Skeletal muscle cell (primary cell): ENCODE measurements around the gene NELFE.
"Not testable (repeated sequence)": the region's sequence is repeated elsewhere in the genome, so short reads cannot be mapped to it uniquely, and the experiment has no call there.

Source experiments
- DNase-seq: peaks from one replicate; pipeline ENCODE4 v3.0.0-alpha.2; 2010; ENCODE audit warnings: low read depth
- H3K4me3 ChIP-seq: 2 replicates; pipeline ENCODE4 v1.5.1; 2011; ENCODE audit warnings: low read depth, mild to moderate bottlenecking, control low read depth, low read length, moderate library complexity

NELFE gene

DNA sequence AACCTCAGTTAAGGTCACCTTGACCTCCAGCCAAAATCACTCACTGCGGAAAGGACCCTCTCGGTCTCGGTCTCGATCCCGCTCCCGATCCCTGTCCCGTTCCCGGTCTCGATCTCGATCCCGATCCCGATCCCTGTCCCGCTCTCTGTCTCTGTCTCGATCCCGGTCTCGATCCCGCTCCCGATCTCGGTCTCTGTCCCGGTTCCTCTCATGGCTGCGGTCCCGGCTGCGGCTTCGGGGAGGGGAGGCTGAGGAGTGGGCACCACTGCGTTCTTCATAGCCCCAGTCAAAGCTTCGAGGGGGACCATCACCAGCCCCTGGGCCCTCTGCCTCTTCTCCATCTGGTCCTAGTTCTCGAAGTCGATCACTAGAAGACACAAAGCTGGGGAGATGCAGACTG, 4.3 kb downstream of the NELFE start:
- DNase-seq = no peak
- no peak overlapping the region for H3K4me3 ChIP-seq

DNA sequence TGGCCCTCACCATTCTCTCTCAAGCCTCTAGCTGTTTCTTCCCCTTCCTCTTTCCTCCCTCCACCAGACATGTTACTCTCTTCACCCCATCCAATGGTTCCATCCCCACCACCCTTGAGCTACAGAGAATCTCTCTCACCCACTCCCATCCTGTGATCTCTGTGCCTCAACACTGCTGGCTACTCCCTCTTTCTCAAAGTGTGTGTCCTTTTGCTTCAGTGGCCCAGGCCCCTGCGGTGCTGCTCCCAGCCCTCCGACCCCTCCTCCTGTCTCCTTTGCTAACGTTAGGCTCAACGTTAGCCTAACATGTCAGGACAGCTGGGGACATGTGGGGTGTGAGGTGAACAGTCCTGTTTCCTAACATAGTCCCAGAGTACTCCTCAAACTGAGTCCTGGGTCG, 5.9 kb downstream of the NELFE start:
- no peak for DNase-seq
- no peak overlapping the region for H3K4me3 ChIP-seq

DNA sequence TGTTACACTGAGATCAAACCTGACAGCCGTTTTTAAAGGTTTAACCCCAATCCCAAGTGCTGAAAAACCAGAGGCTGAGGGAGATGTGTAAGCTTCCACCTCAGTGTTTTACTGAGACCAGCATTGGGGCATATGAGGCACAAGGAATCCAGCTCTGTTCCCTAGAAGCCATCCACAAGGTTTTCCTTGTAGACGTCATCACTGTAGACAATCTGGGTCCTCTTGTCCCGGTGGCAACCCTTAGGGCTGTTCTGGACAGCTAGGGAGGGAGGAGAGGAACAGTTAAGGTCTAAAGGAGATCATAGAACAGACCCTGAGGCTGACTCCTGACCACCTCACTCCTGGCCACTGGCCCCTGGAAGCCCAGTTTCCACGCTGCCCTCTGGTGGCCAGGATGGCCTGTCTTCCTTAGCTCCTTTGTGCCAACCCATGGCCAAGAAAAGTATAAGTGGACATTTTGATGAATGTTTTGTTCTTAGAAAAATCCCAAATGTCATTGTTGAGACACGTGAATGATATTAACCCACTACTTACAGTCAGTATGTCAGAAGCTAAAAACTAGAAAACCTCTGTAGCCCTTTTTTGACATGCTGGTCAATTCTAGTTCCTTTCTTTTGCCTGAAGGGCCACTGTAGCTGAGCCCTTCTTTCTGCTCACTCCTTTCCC, 6.5 kb downstream of the NELFE start:
- no peak for DNase-seq
- no peak overlapping the region for H3K4me3 ChIP-seq

DNA sequence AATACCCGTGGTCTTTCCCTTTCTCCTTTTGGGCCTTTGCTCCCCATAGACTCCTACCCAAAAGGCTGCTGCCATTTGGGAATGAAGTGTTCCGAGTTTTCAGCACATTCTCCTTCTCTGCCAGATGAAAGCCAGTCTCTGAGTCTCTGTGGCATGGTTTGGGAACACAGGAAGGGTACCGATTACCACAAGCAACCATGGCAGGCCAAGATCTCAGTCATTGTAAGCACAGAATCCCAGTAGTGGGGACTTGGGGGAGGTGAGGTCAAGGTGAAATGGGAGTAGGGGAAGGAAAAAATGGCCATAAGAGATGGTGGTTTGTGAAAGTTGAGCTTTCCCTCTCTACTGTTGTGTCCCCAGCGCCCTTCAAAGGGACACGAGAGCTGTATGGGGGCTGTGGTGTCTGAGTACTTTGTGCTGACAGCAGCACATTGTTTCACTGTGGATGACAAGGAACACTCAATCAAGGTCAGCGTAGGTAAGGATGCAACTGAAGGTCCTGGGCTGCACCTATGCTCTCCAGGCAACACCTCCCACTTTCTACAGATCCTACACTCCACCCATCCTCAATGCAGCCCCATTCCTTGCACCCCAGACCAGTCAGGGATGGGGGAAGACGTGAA, 8.7 kb downstream of the NELFE start:
- no peak overlapping the region for H3K4me3 ChIP-seq
- DNase-seq = no peak

DNA sequence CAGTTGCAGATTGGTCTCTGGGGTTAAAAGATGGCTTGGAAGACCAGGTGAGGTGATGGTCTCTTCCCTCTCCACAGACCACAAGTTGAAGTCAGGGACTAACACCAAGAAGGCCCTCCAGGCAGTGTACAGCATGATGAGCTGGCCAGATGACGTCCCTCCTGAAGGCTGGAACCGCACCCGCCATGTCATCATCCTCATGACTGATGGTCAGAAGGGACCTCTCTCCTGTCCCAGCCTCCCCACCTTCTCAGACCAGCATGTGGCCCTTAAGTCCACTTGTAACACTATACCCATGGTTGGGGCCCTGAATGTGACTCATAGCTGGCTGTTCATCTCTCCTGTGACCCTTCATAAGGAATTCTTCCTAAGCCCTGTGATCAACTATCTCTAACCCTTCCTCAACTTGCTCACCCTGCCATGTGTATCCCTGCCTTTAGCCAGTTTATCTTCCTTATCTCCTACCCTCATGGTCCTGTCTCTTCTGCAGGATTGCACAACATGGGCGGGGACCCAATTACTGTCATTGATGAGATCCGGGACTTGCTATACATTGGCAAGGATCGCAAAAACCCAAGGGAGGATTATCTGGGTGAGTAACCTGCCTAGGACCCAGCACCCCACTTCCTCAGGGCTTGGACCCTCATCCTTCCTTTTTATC, 9.9 kb downstream of the NELFE start:
- no peak for DNase-seq

GRCh38 chr6:31948306-31948705, 10.5 kb downstream of the NELFE start:
- DNase-seq = no peak
- H3K4me3 ChIP-seq = no peak overlapping the region

More for the DNA sequence above, 9.9 kb downstream of the NELFE start:
- no peak overlapping the region for H3K4me3 ChIP-seq

- no peak overlapping the region for H3K4me3 ChIP-seq
- no peak for DNase-seq
Observed at GRCh38 chr6:31947864-31948263, 10.9 kb downstream of the NELFE start.

DNA sequence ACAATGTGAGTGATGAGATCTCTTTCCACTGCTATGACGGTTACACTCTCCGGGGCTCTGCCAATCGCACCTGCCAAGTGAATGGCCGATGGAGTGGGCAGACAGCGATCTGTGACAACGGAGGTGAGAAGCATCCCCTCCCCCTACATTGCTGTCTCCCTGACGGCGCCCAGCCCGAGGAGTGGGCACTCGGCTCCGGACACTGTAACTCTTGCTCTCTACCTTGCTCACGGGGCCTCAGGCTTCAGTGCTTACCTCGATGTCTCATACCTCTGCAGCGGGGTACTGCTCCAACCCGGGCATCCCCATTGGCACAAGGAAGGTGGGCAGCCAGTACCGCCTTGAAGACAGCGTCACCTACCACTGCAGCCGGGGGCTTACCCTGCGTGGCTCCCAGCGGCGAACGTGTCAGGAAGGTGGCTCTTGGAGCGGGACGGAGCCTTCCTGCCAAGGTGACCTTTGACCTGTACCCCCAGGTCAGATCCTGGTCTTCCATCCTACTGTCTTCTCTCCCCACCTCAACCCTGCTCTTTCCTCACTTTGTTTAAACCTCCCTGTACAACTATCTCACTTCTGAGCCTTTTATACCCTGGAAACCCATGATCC, 11.6 kb downstream of the NELFE start:
- H3K4me3 ChIP-seq = no peak overlapping the region
- no peak for DNase-seq

DNA sequence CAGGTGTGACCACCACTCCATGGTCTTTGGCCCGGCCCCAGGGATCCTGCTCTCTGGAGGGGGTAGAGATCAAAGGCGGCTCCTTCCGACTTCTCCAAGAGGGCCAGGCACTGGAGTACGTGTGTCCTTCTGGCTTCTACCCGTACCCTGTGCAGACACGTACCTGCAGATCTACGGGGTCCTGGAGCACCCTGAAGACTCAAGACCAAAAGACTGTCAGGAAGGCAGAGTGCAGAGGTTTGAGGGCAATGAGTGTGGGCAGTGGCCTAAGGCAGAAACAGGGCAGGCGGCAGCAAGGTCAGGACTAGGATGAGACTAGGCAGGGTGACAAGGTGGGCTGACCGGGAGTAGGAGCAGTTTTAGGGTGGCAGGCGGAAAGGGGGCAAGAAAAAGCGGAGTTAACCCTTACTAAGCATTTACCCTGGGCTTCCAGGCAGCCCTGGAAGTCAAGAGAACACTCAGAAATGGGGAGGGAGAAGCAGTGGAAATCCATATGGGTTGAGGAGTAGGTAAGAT, 12.3 kb downstream of the NELFE start:
- no peak for DNase-seq
- no peak overlapping the region for H3K4me3 ChIP-seq

- no peak within 1 kb of the TSS for H3K4me3 ChIP-seq
- no peak for DNase-seq
Observed at GRCh38 chr6:31945507-31946369, 13.0 kb downstream of the NELFE start, which contains the start of gene CFB. Gene CFB, plus strand, starts transcription at chr6:31946095. Its CDS starts 127 bp downstream, at chr6:31946222.

- no peak for DNase-seq
- no peak overlapping the region for H3K4me3 ChIP-seq
Observed at GRCh38 chr6:31945154-31945506, 13.6 kb downstream of the NELFE start.

GRCh38 chr6:31943742-31944141, 15.0 kb downstream of the NELFE start:
- no peak for DNase-seq
- no peak overlapping the region for H3K4me3 ChIP-seq

GRCh38 chr6:31940256-31940664, 18.5 kb downstream of the NELFE start:
- DNase-seq = no peak
- H3K4me3 ChIP-seq = no peak overlapping the region

DNA sequence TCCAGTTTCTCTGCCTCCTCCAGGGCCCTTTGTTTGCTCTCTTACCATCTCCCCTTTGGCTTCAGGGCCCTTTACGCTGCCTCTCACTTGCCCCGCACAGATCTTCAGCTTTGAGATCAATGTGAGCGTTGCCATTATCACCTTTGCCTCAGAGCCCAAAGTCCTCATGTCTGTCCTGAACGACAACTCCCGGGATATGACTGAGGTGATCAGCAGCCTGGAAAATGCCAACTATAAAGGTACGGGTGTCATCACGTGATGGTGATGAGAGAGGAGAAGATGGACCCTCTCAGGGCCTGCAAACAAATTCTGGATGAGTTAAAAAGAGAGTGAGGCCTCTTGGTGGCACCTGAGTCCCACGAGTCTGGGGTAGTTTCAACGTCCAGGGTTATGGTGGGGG, 22.9 kb downstream of the NELFE start:
- no peak for DNase-seq
- no peak overlapping the region for H3K4me3 ChIP-seq

DNA sequence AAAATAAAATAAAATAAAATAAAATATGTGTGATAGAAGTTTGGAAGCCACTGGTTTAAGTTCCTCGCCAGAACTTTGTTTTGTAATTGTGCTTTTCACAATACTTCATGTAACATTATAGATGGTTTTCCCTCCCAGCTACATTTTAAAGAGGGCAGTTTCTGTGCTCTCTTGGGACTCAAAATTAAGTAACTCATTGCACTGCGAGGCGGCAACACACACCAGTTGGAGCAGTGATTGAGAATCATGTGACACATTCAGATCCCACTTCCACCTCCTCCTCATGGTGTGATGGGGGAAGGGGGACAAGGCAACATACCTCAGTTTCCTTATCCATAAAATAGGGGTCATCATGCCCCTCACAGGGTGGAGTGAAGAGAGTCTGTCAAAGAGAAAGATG, 23.8 kb downstream of the NELFE start:
- H3K4me3 ChIP-seq = no peak overlapping the region
- no peak for DNase-seq

GRCh38 chr6:31933537-31933936, 25.2 kb downstream of the NELFE start:
- DNase-seq = no peak
- no peak overlapping the region for H3K4me3 ChIP-seq

DNA sequence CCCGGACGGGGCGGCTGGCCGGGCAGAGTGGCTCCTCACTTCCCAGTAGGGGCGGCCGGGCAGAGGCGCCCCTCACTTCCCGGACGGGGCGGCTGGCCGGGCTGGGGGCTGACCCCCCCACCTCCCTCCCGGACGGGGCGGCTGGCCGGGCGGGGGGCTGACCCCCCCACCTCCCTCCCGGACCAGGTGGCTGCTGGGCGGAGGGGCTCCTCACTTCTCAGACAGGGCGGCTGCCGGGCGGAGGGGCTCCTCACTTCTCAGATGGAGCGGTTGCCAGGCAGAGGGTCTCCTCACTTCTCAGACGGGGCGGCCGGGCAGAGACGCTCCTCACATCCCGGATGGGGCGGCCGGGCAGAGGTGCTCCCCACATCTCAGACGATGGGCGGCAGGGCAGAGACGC, 26.6 kb downstream of the NELFE start:
- DNase-seq, H3K4me3 ChIP-seq: not testable (repeated sequence)

DNA sequence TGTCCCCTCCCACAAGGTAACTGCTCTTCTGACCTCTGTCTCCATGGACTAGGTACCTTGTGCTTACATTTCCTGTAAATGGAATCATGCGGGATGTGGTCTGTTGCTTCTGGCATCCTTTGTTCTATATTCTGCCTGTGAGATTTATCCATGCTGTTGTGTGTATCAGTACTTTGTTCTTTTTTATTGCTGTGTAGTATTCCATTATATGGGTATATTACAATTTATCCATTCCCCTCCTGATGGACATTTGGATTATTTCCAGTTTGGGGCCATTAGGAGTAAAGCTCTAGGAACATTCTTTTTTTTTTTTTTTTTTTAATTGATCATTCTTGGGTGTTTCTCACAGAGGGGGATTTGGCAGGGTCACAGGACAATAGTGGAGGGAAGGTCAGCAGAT, 27.8 kb downstream of the NELFE start:
- no peak for DNase-seq
- H3K4me3 ChIP-seq = no peak overlapping the region

- no peak overlapping the region for H3K4me3 ChIP-seq
- no peak for DNase-seq
Observed at GRCh38 chr6:31928672-31928939, 30.2 kb downstream of the NELFE start.
